HepG2 (cell line): ENCODE data around the gene DMGDH. TPM values are rescaled to one million over a fixed set of nuclear protein-coding genes. Genes with fewer than 3 reads are reported as not detected.
A peak's percentile ranks its signal among the peaks of the same experiment; 100 is the strongest.

ENCODE experiments used
- ARHGAP35 ChIP-seq: sonication (generic); formaldehyde crosslinking; IDR thresholded peaks from 2 replicates; pipeline ENCODE4 v1.9.0; 2022; ENCODE audit warnings: mild to moderate bottlenecking, inconsistent platforms, moderate library complexity, missing genetic modification reagents, borderline replicate concordance
- ATF4 ChIP-seq, 2 experiments: fragments of 450-650 bp in 1 of 2; sonication (generic) in 1 of 2; formaldehyde crosslinking; IDR thresholded peaks; 2 replicates each; pipeline versions ENCODE4 v1.5.0 to v1.8.0; 2020 to 2022; ENCODE audit warnings: mild to moderate bottlenecking in 1 of 2, missing genetic modification reagents in 1 of 2
- ATF7-NPFF ChIP-seq: sonication (generic); formaldehyde crosslinking; IDR thresholded peaks from 2 replicates; pipeline ENCODE4 v1.8.1; 2023; ENCODE audit warnings: mild to moderate bottlenecking, low read depth, missing genetic modification reagents, moderate library complexity
- DNMT1 ChIP-seq: sonication (generic); formaldehyde crosslinking; IDR thresholded peaks from 2 replicates; pipeline ENCODE4 v1.5.1; 2020; ENCODE audit warnings: mild to moderate bottlenecking, missing genetic modification reagents
- GABPA ChIP-seq, 2 experiments: IDR thresholded peaks; 2 replicates each; pipeline ENCODE4 v1.6.1; 2011 to 2016; ENCODE audit warnings: low read depth in 2 of 2, low read length in 1 of 2, missing biosample characterization in 1 of 2, missing genetic modification characterization in 1 of 2
- KMT2B ChIP-seq: IDR thresholded peaks from 2 replicates; pipeline ENCODE4 v1.6.1; 2016; ENCODE audit warnings: missing genetic modification reagents, missing compliant biosample characterization
- MEIS2 ChIP-seq: sonication (generic); formaldehyde crosslinking; IDR thresholded peaks from 2 replicates; pipeline ENCODE4 v1.9.0; 2021; ENCODE audit warnings: mild to moderate bottlenecking, missing genetic modification reagents
- NCOA2 ChIP-seq: sonication (generic); formaldehyde crosslinking; IDR thresholded peaks from 2 replicates; pipeline ENCODE4 v1.8.0; 2022; ENCODE audit warnings: inconsistent platforms
- RFX5 ChIP-seq: IDR thresholded peaks from 2 replicates; pipeline ENCODE4 v1.6.1; 2011; ENCODE audit warnings: low read depth, low read length, improper control_type of control experiment
- SATB2 ChIP-seq: sonication (generic); formaldehyde crosslinking; IDR thresholded peaks from 2 replicates; pipeline ENCODE4 v1.5.0; 2020; ENCODE audit warnings: missing genetic modification reagents
- TBP ChIP-seq: sonication (generic); formaldehyde crosslinking; IDR thresholded peaks from 2 replicates; pipeline ENCODE4 v1.5.0; 2020; ENCODE audit warnings: missing genetic modification reagents
- TRIM22 ChIP-seq: fragments of 450-650 bp; IDR thresholded peaks from 2 replicates; pipeline ENCODE4 v1.6.1; 2017
- ZBTB14 ChIP-seq: sonication (generic); formaldehyde crosslinking; IDR thresholded peaks from 2 replicates; pipeline ENCODE4 v1.4.0; 2020; ENCODE audit warnings: missing genetic modification reagents
- ZFX ChIP-seq: sonication (generic); formaldehyde crosslinking; IDR thresholded peaks from 2 replicates; pipeline ENCODE4 v1.4.0; 2020; ENCODE audit warnings: mild to moderate bottlenecking, low read depth, missing genetic modification reagents, moderate library complexity
- ZNF143 ChIP-seq: sonication (generic); formaldehyde crosslinking; IDR thresholded peaks from 2 replicates; pipeline ENCODE4 v1.4.0; 2020; ENCODE audit warnings: missing genetic modification reagents
- ZNF232 ChIP-seq: sonication (generic); formaldehyde crosslinking; IDR thresholded peaks from 2 replicates; pipeline ENCODE4 v1.4.0; 2020; ENCODE audit warnings: missing genetic modification reagents, borderline replicate concordance
- ZNF333 ChIP-seq: sonication (generic); formaldehyde crosslinking; IDR thresholded peaks from 2 replicates; pipeline ENCODE4 v1.4.0; 2020; ENCODE audit warnings: mild to moderate bottlenecking, missing genetic modification reagents, borderline replicate concordance
- ZNF75D ChIP-seq: sonication (generic); formaldehyde crosslinking; IDR thresholded peaks from 2 replicates; pipeline ENCODE4 v1.8.1; 2023; ENCODE audit warnings: missing genetic modification reagents, mild to moderate bottlenecking, borderline replicate concordance
- ZNF775 ChIP-seq: sonication (generic); formaldehyde crosslinking; IDR thresholded peaks from 2 replicates; pipeline ENCODE4 v1.4.0; 2020; ENCODE audit warnings: missing genetic modification reagents, mild to moderate bottlenecking, moderate library complexity, borderline replicate concordance
- ZNF777 ChIP-seq: sonication (generic); formaldehyde crosslinking; IDR thresholded peaks from 2 replicates; pipeline ENCODE4 v1.4.0; 2020; ENCODE audit warnings: missing genetic modification reagents
- ZSCAN12 ChIP-seq: sonication (generic); formaldehyde crosslinking; IDR thresholded peaks from 2 replicates; pipeline ENCODE4 v1.9.0; 2021; ENCODE audit warnings: mild to moderate bottlenecking, missing genetic modification reagents
- polyA plus RNA-seq, 8 experiments: library from polyadenylated mRNA; depleted of rRNA in 3 of 8; stranded (reverse) in 7 of 8; unstranded in 1 of 8; fragments of >200 nt; fragmentation: Illumina TruSeq in 4 of 8; extraction: Trizol in 4 of 8; gene quantifications; 2 replicates each; pipeline versions ENCODE4 v1.2.1 to v1.2.3, GENCODE V29; 2011 to 2016; ENCODE audit warnings: low read depth in 4 of 8, missing spikeins in 1 of 8, mixed read lengths in 1 of 8; ENCODE audit not compliant: insufficient read depth in 1 of 8
- total RNA-seq, 5 experiments: library from RNA; depleted of rRNA; stranded (reverse); fragments of >200 nt; fragmentation: Illumina TruSeq; extraction: Trizol; gene quantifications; 2 replicates each; pipeline ENCODE4 v1.2.3, GENCODE V29; 2016; ENCODE audit warnings: low read depth in 1 of 5

DMGDH gene
- total and polyA plus RNA-seq, 2 of the 13 experiments (the other 11 are each of a cell fraction or from before 2014, with no cell fraction given) = 3.6 to 7.9 TPM

GRCh38 chr5:79030663-79031484, 38.6 kb downstream of the DMGDH start (continued):
- peak; percentile 42; the same call in 1 of the 2 replicates for TF ChIP-seq MEIS2 (CRISPR knock-in tag)
- TF ChIP-seq SATB2 (CRISPR knock-in tag) = no peak
- TF ChIP-seq ZBTB14 (CRISPR knock-in tag) = no peak
- no peak for TF ChIP-seq ARHGAP35
- no peak for TF ChIP-seq ZNF775
- TF ChIP-seq GABPA (IDR thresholded peaks at IDR 0.05; ENCODE audit: low read depth, low read length) = no peak
- 0 out of 2 replicates have a peak, but pooled peaks have one; percentile 6 for TF ChIP-seq GABPA (CRISPR knock-in tag; IDR thresholded peaks at IDR 0.05; ENCODE audit: low read depth)
- no peak for TF ChIP-seq ZSCAN12
- no peak for TF ChIP-seq ZNF143 (CRISPR knock-in tag)
- TF ChIP-seq ATF7-NPFF (CRISPR knock-in tag) = no peak
- TF ChIP-seq KMT2B = no peak
- no peak for TF ChIP-seq ZNF777 (CRISPR knock-in tag)
- peak; percentile 75 for TF ChIP-seq NCOA2 (CRISPR knock-in tag)
- no peak for TF ChIP-seq TBP (CRISPR knock-in tag)
- 0 out of 2 replicates have a peak, but pooled peaks have one; percentile 50 for TF ChIP-seq ZNF232 (CRISPR knock-in tag)
- TF ChIP-seq ATF4 (CRISPR knock-in tag; IDR thresholded peaks at IDR 0.05) = no peak
- no peak for TF ChIP-seq RFX5
- no peak for TF ChIP-seq ZFX
- TF ChIP-seq TRIM22 = no peak
- no peak for TF ChIP-seq DNMT1 (CRISPR knock-in tag)
- no peak for TF ChIP-seq ZNF75D (CRISPR knock-in tag)
- no peak for TF ChIP-seq ZNF333 (CRISPR knock-in tag)
